ENCODE data around the gene PRKN.

DNA sequence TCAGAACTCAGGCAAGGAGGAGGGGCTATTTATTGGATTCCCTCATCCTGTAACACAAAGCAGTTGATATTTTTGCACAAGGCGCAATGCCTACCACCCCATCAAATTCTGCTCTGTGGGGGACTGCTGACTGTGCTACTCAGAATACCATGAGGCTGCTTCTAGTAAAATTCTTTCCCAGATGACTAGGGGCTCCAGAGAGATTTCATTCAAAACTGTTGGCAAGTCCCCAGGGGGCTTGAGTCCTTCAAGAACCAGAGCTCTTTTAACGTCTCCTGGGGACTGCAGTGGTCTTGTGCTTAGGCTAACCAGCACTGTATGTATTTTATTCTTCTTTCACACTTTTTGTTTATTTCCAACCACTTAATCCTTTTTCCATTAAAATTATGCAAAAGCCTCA, 1087.8 kb downstream of the PRKN start:
- no peak for TF ChIP-seq POLR2A (IDR thresholded peaks at IDR 0.05; ENCODE audit: low read length)
- TF ChIP-seq GATA1 (IDR thresholded peaks at IDR 0.05; ENCODE audit: low read depth, low read length): no peak
